Osteocyte (in vitro differentiated cells): ENCODE measurements around the gene OSBPL10. TPM values are rescaled to one million over a fixed set of nuclear protein-coding genes. Genes with fewer than 3 reads are reported as not detected.

Experiments
- DNase-seq: peaks from one replicate; pipeline ENCODE4 v3.0.0; 2021; ENCODE audit warnings: mixed read lengths; ENCODE audit not compliant: unreplicated experiment; ENCODE audit errors: extremely low spot score
- H3K27ac Mint-ChIP-seq: one replicate; pipeline ENCODE4 v1.8.0; 2021; ENCODE audit warnings: mild to moderate bottlenecking, mixed read lengths; ENCODE audit not compliant: unreplicated experiment
- H3K27me3 Mint-ChIP-seq: one replicate; pipeline ENCODE4 v1.8.0; 2021; ENCODE audit warnings: mixed read lengths; ENCODE audit not compliant: unreplicated experiment
- H3K36me3 Mint-ChIP-seq: one replicate; pipeline ENCODE4 v1.8.0; 2021; ENCODE audit warnings: mixed read lengths; ENCODE audit not compliant: unreplicated experiment
- H3K4me1 Mint-ChIP-seq: one replicate; pipeline ENCODE4 v1.8.0; 2021; ENCODE audit warnings: mixed read lengths; ENCODE audit not compliant: unreplicated experiment
- H3K4me3 Mint-ChIP-seq: one replicate; pipeline ENCODE4 v1.8.0; 2021; ENCODE audit warnings: mild to moderate bottlenecking, moderate library complexity, mixed read lengths; ENCODE audit not compliant: unreplicated experiment
- H3K9me3 Mint-ChIP-seq: one replicate; pipeline ENCODE4 v1.8.0; 2021; ENCODE audit warnings: mixed read lengths; ENCODE audit not compliant: unreplicated experiment
- total RNA-seq: library from RNA; stranded (reverse); gene quantifications from 2 replicates; pipeline ENCODE4 v1.2.1, GENCODE V29; 2021
- TF ChIP-seq, protein P1 (sequence below): fragments of 200-600 bp; sonication (generic); IDR thresholded peaks from 2 replicates; pipeline ENCODE4 v1.5.0; 2021; ENCODE audit warnings: antibody characterized with exemption, mild to moderate bottlenecking, moderate library complexity

Gene OSBPL10
- total RNA-seq, 1 donor from 2014 or later: 21.7 TPM

DNA sequence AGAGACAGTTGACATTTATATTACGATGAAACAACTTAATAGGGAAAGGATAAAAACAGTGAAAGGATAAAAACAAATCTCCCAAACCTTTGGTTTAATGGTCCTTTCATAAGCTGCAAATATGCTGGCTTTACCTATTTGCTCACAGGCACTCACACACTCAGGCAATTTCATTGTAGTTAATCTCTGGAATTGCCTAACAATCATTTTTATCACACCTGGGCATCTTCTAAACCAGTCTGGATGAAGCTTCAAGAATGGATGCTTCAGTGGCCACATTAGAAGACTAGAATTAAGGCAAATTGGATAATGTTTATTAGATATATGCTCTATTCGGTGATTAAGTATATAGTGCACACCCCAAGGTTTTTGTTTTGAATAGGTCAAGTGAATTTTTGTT lies 13.5 kb downstream of the OSBPL10 start:
- peak overlapping the region; percentile 96 for H3K27ac Mint-ChIP-seq
- H3K36me3 Mint-ChIP-seq: no peaks in the 10 kb centered on the region
- TF ChIP-seq, protein P1, sequence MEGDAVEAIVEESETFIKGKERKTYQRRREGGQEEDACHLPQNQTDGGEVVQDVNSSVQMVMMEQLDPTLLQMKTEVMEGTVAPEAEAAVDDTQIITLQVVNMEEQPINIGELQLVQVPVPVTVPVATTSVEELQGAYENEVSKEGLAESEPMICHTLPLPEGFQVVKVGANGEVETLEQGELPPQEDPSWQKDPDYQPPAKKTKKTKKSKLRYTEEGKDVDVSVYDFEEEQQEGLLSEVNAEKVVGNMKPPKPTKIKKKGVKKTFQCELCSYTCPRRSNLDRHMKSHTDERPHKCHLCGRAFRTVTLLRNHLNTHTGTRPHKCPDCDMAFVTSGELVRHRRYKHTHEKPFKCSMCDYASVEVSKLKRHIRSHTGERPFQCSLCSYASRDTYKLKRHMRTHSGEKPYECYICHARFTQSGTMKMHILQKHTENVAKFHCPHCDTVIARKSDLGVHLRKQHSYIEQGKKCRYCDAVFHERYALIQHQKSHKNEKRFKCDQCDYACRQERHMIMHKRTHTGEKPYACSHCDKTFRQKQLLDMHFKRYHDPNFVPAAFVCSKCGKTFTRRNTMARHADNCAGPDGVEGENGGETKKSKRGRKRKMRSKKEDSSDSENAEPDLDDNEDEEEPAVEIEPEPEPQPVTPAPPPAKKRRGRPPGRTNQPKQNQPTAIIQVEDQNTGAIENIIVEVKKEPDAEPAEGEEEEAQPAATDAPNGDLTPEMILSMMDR: no peak
- peaks cover 48% of the 10 kb centered on the region for H3K4me1 Mint-ChIP-seq
- H3K4me3 Mint-ChIP-seq: no peak overlapping the region
- no peak for DNase-seq
- no peaks in the 10 kb centered on the region for H3K27me3 Mint-ChIP-seq
- no peaks in the 10 kb centered on the region for H3K9me3 Mint-ChIP-seq

DNA sequence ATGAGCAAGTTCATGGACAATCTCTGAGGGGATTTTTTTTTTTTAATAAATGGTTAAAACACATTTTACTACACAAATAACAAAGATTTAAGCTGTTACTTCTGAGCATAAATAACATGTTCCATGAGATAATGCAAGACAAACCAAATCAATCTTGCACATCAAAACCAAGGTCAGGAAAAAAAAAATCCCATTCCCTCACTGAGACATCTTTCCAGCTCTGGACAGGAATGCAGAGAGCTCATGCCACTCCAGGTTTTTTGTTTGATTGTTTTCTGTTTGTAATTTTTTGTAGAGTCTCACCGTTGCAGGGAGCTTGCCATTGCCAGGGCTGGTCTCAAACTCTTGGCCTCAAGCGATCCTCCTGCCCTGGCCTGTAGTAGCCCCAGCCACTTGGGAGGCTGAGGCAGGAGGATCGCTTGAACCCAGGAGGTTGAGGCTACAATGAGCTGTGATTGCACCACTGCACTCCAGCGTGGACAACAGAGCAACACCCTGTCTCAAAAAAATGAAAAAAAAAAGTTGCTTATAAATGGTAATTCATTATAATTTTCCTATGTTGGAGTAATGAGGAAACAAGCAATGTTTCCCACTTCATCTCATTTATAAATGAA lies 14.0 kb downstream of the OSBPL10 start:
- peaks cover 48% of the 10 kb centered on the region for H3K4me1 Mint-ChIP-seq
- TF ChIP-seq, protein P1: no peak
- no peaks in the 10 kb centered on the region for H3K27me3 Mint-ChIP-seq
- no peaks in the 10 kb centered on the region for H3K9me3 Mint-ChIP-seq
- no peak overlapping the region for H3K4me3 Mint-ChIP-seq
- peak overlapping the region; percentile 96 for H3K27ac Mint-ChIP-seq
- H3K36me3 Mint-ChIP-seq: no peaks in the 10 kb centered on the region
- DNase-seq: no peak

DNA sequence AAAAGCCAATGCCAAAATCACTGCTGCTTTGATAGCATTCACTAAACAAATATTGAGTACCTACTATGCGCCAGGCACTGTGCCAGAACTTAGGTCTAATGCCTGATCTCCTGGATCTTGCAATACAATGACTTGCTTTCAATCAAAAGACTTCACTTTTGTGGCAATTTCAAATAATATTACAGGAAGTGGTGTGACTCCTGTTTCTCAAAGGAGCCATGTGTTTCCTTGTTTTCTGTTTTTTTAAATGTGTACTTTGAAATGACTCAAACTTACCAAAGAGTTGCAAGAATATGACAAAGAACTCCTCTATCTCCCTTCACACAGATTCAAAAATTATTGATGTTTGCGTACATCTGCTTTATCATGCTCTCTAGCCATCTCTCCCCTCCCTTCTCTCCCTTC lies 18.3 kb downstream of the OSBPL10 start:
- H3K36me3 Mint-ChIP-seq: no peaks in the 10 kb centered on the region
- no peaks in the 10 kb centered on the region for H3K27me3 Mint-ChIP-seq
- no peak for DNase-seq
- peak overlapping the region; percentile 44 for H3K27ac Mint-ChIP-seq
- H3K9me3 Mint-ChIP-seq: no peaks in the 10 kb centered on the region
- H3K4me3 Mint-ChIP-seq: no peak overlapping the region
- TF ChIP-seq, protein P1: no peak
- H3K4me1 Mint-ChIP-seq: peaks cover 57% of the 10 kb centered on the region

DNA sequence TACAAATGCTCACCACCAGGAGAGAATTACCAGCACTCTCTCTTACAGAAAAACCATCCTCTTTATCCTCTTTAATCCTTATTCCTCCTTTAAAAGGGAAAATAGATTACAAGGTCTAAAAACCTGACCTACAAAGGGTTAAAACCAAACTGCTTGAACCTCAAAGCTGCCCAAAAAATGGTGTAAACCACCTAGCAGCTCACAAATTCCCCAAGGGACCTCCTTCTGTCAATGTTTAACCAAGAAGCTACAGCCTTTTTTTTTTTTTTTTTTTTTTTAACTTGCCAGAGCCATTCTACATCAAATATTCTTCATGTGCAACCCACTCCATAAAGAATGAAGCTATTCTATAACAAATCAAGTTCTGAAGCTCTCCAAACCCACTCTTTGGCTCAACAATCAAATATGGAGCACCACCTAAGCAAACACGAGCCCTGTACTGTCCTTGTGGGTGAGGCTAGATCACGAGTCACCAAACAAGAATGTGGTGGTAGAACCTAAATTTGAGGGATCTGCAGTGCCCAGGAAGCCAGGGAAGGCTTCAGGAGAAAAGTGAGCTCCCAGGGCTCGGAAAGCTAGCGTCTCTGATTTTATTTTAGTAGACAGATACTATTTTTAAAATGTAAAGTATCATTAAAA lies 20.1 kb downstream of the OSBPL10 start:
- Mint-ChIP-seq H3K9me3 (peaks cover under 1% of the 10 kb centered on the region), H3K27ac (peak overlapping the region; percentile 96), H3K4me3 (peak overlapping the region; percentile 76), H3K36me3 (no peaks in the 10 kb centered on the region), H3K4me1 (peaks cover 50% of the 10 kb centered on the region), H3K27me3 (no peaks in the 10 kb centered on the region)
- DNase-seq: peak; percentile 49
- TF ChIP-seq, protein P1: peak; percentile 6

DNA sequence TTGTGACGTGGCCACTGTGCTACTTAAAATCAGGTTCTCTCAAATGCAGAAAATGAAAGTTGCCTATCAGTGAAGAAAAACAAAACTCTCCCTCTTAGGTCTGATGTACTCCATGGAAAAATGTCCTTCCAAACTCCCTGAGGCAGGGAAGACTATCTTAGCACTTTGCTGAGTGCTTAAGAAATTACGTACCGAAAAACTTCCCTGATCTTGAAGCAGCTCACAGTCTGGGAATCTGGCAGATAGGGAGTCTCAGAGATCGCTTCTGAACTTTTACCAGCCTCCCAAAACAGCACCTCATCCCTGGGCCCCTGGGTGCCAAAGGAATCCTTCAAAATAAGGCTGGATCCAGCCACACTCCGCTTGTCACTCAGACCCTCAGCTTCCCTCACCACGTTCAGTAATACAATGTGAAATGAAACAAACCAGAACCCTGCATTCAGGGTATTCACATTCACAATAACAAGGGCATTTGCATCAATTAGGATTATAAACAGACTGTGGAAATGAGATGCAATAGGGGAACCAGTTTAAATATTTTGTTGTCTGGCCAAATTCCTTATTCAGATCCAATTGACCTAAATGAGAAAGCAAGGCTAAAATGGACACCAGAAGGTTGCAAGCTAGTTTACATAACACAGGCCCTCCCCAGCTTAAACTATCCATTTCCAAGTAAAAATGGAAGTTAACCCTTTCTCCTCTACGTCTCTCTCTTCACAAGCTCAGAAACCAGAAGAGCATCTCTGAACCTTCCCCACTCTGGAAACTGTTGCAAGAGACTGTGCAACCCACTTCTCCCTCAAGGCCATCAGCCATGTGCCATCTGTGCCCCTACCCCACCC lies 20.9 kb downstream of the OSBPL10 start:
- DNase-seq: no peak
- H3K4me1 Mint-ChIP-seq: peaks cover 50% of the 10 kb centered on the region
- H3K27ac Mint-ChIP-seq: peak overlapping the region; percentile 96
- peak overlapping the region; percentile 76 for H3K4me3 Mint-ChIP-seq
- TF ChIP-seq, protein P1: no peak
- H3K9me3 Mint-ChIP-seq: peaks cover 7% of the 10 kb centered on the region
- H3K36me3 Mint-ChIP-seq: peaks cover 4% of the 10 kb centered on the region
- no peaks in the 10 kb centered on the region for H3K27me3 Mint-ChIP-seq
